ENCODE data around the gene KCND2. TPM values are rescaled to one million over a fixed set of nuclear protein-coding genes. Genes with fewer than 3 reads are reported as not detected.

Gene KCND2
- total and polyA plus RNA-seq, 2 of the 8 experiments (the other 6 are each of a cell fraction or from before 2014, with no cell fraction given) = 4.6 to 7.7 TPM

DNA sequence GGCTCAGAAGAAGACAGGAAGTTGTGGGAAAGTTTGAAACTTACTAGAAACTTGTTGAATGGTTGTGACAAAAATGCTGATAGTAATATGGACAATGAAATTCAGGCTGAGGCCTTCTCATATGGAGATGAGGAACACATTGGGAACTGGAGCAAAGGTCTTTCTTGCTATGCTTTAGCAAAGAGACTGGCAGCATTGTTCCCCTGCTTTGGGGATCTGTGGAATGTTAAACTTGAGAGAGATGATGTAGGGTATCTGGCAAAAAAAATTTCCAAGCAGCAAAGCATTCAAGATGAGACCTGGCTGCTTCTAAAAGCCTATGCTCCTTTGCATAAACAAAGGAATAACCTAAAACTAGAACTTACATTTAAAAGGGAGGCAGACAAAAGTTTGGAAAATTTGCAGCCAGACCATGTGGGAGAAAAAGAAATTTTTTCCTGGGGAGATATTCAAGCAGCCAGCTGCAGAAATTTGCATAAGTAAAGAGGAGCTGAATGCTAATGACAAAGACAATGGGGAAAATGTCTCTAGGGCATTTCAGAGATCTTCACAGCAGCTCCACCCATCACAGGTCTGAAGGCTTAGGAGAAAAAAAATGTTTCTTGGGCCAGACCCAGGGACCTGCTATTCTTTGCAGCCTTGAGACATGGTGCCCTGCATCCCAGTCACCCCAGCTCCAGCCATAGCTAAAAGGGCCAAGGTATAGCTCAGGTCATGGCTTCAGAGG, 16.5 kb upstream of the KCND2 start:
- Histone ChIP-seq H3K4ac (replicated peaks; ENCODE audit: insufficient read length, low read depth, low read length) (no peak overlapping the region), H3K14ac (ENCODE audit: insufficient read length) (no peak overlapping the region), H3K4me2 (ENCODE audit: insufficient read depth in 1 of 2, low read depth in 2 of 2, low read length in 2 of 2) (no peak overlapping the region), H3K18ac (ENCODE audit: extremely low read depth, low read length) (no peak overlapping the region), H2BK5ac (ENCODE audit: low read depth, low read length) (peak overlapping the region; percentile 62; the same call in 1 of the 2 replicates), H3K4me3 (ENCODE audit: extremely low read depth in 1 of 4, insufficient read depth in 2 of 4, low read depth in 3 of 4, low read length in 4 of 4) (no peak overlapping the region; a peak in 1 of 8 replicates), H2AFZ (ENCODE audit: low read length) (no peak overlapping the region), H3K79me1 (ENCODE audit: low read depth, low read length) (no peaks in the 10 kb centered on the region), H3K9ac (replicated peaks in 1 of 4; ENCODE audit: extremely low read depth in 1 of 4, low read depth in 3 of 4, low read length in 3 of 4) (no peak overlapping the region), H3K56ac (replicated peaks; ENCODE audit: insufficient read length, low read depth, low read length) (no peak overlapping the region), H2BK12ac (ENCODE audit: low read depth, low read length) (no peak overlapping the region), H3K9me3 (ENCODE audit: insufficient read depth in 2 of 2, low read depth in 1 of 2, low read length in 1 of 2) (peaks cover 29 to 30% of the 10 kb centered on the region in 2 experiments), H4K20me1 (replicated peaks in 1 of 2; ENCODE audit: control insufficient read depth in 1 of 2, insufficient read depth in 2 of 2, low read length in 2 of 2) (no peaks in the 10 kb centered on the region), H4K5ac (ENCODE audit: insufficient read length, low read depth, low read length) (no peak overlapping the region), H3K23me2 (ENCODE audit: low read depth, low read length) (no peaks in the 10 kb centered on the region), H3K27ac (ENCODE audit: low read depth, low read length) (no peak overlapping the region), H3K23ac (ENCODE audit: insufficient read length) (no peak overlapping the region), H3K79me2 (ENCODE audit: control insufficient read depth in 1 of 2, insufficient read depth in 2 of 2, low read length in 2 of 2) (no peaks in the 10 kb centered on the region), H2AK5ac (ENCODE audit: low read depth, low read length) (no peak overlapping the region), H3K36me3 (ENCODE audit: control insufficient read depth in 2 of 4, insufficient read depth in 4 of 4, low read length in 3 of 4) (peaks cover 0 to 9% (median 3%) of the 10 kb centered on the region in 4 experiments; a peak in 3 of 8 replicates), H4K91ac (replicated peaks; ENCODE audit: insufficient read length, low read length) (no peak overlapping the region), H3K4me1 (replicated peaks in 1 of 4; ENCODE audit: control insufficient read depth in 3 of 4, insufficient read depth in 4 of 4, low read length in 3 of 4) (no peaks in the 10 kb centered on the region), H4K8ac (ENCODE audit: extremely low read depth, insufficient read depth, low read length) (no peak overlapping the region), H2BK20ac (ENCODE audit: low read length) (no peak overlapping the region), H3K27me3 (replicated peaks in 1 of 4; ENCODE audit: control insufficient read depth in 3 of 4, extremely low read depth in 1 of 4, insufficient read depth in 3 of 4, low read length in 3 of 4) (no peaks in the 10 kb centered on the region), H2BK120ac (replicated peaks; ENCODE audit: low read depth, low read length) (no peak overlapping the region), H2BK15ac (ENCODE audit: low read length) (no peak overlapping the region)
- TF ChIP-seq NANOG (IDR thresholded peaks at IDR 0.05; ENCODE audit: insufficient read depth, low read depth, low read length, poor library complexity, severe bottlenecking) (no peak), TBP (IDR thresholded peaks at IDR 0.05; ENCODE audit: low read depth, low read length) (no peak), KDM1A (IDR thresholded peaks at IDR 0.05; ENCODE audit: borderline replicate concordance, low read length) (no peak), FOSL1 (IDR thresholded peaks at IDR 0.05; ENCODE audit: insufficient read depth, low read depth, low read length) (no peak), RXRA (IDR thresholded peaks at IDR 0.05; ENCODE audit: insufficient read depth, low read depth, low read length) (no peak), SUZ12 (IDR thresholded peaks at IDR 0.05; ENCODE audit: low read length) (no peak), HDAC6 (IDR thresholded peaks at IDR 0.05; ENCODE audit: low read depth, low read length) (no peak), CBX5 (IDR thresholded peaks at IDR 0.05; ENCODE audit: low read depth, low read length) (no peak)
- TF ChIP-seq, protein P1, sequence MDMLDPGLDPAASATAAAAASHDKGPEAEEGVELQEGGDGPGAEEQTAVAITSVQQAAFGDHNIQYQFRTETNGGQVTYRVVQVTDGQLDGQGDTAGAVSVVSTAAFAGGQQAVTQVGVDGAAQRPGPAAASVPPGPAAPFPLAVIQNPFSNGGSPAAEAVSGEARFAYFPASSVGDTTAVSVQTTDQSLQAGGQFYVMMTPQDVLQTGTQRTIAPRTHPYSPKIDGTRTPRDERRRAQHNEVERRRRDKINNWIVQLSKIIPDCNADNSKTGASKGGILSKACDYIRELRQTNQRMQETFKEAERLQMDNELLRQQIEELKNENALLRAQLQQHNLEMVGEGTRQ (IDR thresholded peaks at IDR 0.05; ENCODE audit: low read length) = no peak
- TF ChIP-seq, protein P2, sequence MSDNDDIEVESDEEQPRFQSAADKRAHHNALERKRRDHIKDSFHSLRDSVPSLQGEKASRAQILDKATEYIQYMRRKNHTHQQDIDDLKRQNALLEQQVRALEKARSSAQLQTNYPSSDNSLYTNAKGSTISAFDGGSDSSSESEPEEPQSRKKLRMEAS (IDR thresholded peaks at IDR 0.05) = no peak
- POLR2A ChIA-PET (ENCODE audit: partially characterized antibody) = no interaction called here
- CTCF ChIA-PET (ENCODE audit: partially characterized antibody) = no interaction called here
- FAIRE-seq (no peak), DNase-seq (ENCODE audit: low read depth in 1 of 2, low spot score in 2 of 2) (no peak)
